ENCODE results near the gene LMBR1.
A peak's percentile ranks its signal among the peaks of the same experiment; 100 is the strongest.
"Not testable (repeated sequence)": the region's sequence is repeated elsewhere in the genome, so short reads cannot be mapped to it uniquely, and the experiment has no call there.

The LMBR1 gene

DNA sequence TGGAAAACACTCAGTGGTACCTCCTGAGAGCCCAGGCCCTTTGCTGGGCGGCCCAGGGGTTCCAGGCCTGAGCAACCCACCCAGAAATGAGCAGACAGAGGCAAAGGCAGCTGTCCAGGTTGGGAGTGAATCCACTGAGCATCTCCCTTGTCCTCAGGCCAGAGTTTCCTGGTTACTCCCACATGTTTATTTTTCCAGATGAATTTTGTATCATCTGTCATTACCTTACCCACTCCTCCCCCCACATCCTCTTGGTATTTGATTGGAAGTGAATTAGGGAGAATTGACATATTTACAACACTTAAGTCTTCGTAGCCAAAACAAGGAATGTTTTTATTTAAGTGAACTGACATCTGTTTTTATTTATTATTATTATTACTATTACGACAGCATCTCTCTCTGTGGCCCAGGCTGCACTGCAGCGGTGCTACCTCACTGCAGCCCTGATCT lies 13.2 kb upstream of the LMBR1 start:
- no peak for DNase-seq (ENCODE audit: low read depth)

DNA sequence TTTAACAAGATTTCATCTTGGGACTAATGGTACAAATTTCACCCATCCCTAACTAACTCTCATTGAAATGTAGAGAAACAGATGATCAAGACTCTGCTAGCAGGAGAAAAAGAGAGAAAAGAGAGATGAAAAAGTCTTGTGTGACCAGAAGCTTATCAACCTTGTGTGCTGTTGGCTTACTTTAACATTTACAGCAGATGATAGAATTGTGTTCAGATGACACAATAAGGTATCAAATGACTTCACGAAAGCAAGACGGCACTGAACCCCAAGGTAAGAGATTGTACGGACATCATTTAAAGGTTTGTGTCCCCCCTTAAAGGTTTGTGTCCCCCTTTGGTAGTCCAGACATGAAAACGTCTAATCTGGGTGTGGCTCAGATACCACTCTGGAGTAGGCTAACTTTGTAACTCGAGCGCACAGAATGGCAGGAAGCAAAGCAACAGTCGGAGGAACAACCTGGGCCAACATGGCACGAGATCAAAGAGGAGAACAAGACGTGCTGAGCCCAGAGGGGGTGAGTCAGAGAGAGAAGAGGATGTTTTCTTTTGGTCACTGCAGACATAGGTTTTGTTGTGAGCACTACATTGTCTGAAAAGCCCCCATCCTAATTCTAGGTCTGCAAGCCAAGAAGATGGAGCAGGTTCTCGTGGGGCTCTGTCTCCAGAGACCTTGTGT lies 10.4 kb upstream of the LMBR1 start:
- no peak for DNase-seq (ENCODE audit: low read depth)

DNA sequence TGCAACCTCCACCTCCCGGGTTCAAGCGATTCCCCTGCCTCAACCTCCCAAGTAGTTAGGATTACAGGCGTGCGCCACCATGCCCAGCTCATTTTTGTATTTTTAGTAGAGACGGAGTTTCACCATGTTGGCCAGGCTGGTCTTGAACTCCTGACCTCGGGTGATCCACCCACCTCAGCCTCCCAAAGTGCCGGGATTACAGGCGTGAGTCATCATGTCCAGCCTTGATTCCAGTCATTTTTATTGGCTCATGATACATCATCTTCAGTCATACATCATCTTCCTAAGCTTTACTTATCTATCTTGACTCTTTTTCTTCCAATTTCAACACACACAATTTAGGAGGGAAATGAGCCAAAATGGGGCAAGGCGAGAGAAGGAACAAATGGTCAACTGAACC lies 7.1 kb upstream of the LMBR1 start:
- DNase-seq (ENCODE audit: low read depth) = not testable (repeated sequence)

DNA sequence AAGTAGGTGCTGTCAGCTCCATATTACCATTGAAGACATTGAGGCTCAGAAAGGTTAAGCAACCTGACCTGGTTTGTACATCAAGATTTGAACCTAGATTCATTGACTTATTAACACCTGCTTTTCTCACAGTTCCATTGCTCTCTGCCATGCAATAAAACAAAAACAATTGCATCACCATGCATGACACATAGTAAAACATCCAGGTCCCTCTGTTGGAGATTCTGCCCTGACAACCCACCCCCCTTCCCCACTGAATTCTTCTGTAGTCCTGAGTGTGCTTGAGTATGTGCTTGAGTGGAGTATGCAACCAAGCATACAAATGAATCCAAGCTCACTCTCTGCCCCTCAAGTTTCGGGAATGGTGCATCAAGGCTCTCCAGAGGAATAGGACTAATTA lies 6.0 kb upstream of the LMBR1 start:
- no peak for DNase-seq (ENCODE audit: low read depth)

DNA sequence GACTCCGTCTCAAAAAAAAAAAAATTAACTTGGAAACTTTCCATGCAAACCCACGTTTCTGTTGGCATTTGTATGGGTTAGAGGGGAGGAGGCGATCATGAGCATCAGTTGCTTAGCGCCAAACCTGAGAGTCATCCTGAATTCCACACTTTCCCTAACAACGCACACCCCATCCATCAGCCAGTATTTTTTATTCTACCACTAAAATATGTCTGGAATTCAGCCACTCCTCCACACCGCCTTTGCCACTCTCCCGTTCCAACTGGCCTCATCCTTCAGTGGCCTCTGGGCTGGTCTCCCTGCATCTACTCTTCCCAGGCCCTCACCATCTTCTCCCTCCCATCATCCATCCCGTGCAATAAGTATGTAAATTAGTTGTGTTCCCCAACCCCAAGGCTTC lies 4.7 kb upstream of the LMBR1 start:
- no peak for DNase-seq (ENCODE audit: low read depth)

DNA sequence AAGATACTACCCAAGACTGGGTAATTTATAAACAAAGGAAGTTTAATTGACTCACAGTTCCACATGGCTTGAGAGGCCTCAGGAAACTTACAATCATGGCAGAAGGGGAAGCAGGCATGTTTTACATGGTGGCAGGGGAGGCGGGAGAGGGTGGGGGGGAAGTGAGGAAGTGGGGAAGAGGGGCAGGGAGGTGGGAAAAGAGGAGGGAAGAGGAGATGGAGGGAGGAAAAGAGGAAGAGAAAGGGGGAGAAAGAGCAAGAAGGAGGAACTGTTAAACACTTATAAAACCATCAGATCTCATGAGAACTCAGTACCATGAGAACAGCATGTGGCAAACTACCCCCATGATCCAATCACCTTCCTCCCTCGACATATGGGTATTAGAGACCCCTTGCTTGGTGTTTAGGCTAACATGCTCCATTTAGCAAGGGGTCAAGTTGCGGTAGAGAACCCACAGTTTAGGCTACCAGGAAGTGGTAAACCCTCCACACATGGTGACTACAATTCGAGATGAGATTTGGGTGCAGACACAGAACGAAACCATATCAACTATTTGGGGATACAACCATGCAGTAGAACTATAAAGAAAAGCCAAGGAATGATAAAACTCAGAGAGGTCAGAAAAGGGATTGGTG lies 3.5 kb upstream of the LMBR1 start:
- DNase-seq (ENCODE audit: low read depth) = no peak

DNA sequence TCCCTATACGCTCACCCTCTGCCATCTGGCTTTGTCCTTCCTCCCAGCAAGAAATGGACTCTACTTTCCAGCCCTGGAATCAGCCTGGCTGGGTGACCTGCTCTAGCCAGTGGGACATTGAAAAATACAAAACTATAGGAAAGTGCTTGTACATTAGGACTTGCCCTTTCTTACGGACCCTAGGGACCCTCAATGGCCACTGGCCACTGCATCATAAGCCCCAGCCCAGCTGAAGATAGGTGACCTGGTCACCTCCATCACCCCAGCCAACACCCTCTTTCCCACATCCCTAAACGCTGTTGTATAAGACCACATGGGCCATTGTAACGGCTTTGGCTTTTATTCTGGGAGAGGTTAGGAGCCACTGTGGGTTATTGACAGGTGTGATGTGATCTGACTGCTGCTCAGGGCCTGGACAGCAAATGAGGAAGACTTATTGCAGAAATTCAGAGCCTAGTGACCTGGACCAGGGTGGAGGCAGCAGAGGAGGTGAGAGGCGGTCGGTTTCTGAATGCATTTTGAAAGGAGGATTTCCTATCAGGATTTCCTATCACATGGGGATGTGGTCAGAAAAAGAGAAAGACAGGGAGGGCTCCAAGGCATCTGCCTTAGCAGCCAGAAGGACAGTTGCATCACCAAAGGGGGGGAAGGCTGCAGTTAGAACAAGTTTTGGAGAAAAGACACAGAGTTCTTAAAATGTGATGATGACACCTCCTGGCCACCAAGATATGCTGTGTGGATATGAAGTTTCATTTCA lies 2.2 kb upstream of the LMBR1 start:
- no peak for DNase-seq (ENCODE audit: low read depth)

DNA sequence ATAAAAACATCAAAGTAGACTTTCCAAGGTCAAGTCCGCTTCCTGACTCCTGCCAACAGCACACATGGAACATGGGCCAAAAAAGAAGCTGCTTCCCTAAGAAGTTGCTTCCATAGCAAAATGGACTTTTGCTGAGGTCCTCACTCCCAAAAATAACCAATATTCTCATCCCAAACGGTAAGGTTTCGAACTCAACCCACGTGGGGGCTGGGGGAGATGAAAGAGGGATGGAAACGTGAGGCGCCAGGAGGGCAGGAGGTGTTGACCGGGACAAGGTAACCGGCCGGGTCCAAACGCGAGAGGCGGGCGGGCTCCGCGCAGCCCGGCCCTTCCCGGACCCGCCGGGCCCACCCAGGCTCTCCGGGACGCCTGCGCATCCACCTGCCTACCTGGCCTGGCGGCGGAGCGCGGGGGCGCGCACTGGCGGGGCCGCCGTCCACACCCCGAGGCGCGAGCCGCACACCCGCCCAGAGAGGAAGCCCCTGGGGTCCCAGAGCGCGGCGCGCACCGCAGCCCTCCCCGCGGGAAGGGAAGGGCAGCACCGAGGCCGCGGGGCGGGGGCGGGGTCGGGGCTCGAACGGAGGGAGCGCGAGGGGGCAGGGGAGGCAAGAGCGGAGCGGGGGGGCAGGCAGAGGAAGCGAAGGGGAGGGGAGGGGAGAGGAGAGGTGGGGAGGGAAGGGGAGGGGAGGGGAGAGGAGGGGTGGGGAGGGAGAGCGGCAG lies 742 bp downstream of the LMBR1 start:
- peak; percentile 46 for DNase-seq (ENCODE audit: low read depth)

DNA sequence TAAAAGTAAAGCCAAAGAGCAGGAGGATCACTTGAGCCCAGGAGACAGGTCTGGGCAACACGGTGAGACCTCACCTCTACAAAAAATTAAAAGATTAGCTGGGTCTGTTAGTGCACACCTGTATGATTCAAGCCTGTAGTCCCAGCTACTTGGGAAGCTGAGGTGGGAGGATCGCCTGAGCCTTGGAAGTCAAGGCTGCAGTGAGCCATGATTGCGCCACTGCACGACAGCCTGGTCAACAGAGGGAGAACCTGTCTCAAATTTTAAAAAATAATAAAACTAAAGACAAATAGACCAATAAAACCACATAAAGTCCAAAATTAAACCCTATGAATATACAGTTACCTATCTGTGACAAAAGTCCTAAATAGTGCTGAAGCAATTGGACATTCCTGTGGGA lies 3.2 kb downstream of the LMBR1 start:
- no peak for DNase-seq (ENCODE audit: low read depth)

DNA sequence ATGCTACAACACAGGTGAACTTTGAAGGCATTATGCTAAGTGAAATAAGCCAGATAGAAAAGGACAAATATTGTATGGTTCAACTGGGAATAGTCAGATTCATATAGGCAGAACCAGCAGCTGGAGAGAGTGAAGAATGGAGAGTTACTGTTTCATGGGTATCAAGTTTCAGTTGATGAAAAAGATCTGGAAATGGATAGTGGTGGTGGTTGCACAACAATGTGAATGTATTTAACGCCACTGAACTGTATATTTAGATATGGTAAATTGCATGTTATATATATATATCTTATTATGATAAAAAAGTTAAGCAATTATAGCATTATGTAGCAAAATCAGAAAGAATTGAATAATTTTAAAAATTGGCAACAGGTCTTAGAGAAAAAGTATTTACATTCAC lies 3.9 kb downstream of the LMBR1 start:
- no peak for DNase-seq (ENCODE audit: low read depth)

DNA sequence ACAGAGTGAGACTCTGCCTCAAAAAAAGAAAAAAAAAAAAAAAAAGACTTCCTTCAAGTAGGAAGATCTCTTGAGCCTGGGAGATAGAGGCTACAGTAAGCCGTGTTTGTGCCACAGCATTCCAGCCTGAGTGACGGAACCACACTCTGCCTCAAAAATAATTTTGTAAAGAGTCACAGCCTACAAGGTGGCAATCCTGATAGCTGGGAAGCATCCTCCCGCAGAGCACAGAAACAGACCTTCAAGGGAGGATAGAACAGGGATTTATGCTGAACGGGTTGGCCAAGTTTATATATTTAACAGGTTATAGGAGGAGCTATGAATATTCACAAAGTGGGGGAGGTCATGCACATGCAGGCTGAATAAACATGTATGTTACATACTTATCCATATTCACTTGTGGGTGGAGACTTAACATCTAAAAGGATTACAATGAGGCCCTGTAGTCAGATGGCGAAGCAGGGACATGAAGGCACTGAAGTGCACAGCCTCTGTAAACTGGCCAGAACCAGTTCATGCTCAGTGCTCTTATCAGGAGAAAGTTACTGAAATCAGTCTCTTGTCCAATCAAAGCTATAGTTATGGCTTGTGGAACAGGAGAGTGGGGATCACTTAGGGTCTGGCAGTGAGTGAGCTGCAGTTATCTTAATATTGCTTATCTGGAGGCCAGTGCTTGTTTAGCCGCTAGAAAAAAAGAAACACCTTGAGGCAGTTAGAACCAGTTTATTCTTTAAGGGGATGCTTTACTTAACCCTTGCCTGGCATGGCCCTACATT lies 6.8 kb downstream of the LMBR1 start:
- no peak for DNase-seq (ENCODE audit: low read depth)

DNA sequence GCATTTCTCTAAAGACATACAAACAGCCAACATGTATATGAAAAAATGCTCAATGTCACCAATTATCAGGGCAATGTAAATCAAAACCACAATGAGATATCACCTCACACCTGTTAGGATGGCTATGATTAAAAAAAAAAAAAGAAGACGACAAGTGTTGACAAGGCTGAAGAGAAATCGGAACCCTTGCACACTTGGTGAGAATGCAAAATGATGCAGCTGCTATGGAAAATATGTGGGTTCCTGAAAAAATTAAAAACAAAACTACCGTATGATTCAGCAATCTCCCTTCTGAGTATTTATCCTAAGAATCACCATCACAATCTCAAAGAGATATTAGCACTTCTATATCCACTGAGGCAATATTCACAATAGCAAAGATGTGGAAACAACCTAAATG lies 11.3 kb downstream of the LMBR1 start:
- DNase-seq (ENCODE audit: low read depth) = no peak

DNA sequence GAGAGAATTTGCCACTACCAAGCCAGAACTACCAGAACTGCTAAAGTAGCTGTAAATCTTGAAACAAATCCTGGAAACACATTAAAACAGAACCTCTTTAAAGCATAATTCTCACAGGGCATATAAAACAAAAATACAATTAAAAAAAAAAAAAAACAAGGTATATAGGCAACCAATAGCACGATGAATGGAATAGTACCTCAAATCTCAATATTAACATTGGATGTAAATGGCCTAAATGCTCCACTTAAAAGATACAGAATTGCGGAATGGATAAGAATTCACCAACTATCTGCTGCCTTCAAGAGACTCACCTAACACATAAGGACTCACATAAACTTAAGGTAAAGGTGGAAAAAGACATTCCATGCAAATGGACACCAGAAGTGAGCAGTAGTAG lies 17.2 kb downstream of the LMBR1 start:
- no peak for DNase-seq (ENCODE audit: low read depth)

DNA sequence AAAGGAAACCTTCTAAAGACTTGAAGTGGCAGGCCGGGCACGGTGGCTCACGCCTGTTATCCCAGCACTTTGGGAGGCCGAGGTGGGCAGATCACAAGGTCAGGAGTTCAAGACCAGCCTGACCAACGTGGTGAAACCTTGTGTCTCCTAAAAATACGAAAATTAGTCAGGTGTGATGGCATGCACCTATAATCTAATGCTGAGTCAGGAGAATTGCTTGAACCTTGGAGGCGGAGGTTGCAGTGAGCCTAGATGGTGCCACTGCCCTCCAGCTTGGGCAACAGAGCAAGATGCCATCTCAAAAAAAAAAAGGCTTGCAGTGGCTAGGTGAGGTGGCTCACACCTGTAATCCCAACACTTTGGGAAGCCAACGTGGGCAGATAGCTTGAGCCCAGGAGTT lies 24.6 kb downstream of the LMBR1 start:
- DNase-seq (ENCODE audit: low read depth) = not testable (repeated sequence)

DNA sequence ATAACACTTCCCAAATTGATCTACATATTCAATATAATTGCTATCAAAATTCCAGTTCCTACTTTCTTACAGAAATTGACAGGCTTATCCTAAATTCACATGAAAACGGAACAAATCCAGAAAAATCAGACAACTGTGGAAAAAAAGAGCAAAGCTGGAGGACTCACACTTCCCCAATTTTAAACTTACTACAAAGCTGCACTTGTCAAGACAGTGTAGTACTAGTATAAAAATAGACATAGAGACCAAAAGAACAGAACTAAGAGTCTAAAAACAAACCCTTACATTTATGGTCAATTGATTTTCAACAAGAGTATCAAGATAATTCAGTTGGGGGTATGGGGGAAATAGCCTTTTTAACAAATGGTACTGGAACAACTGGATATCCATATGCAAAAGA lies 27.5 kb downstream of the LMBR1 start:
- no peak for DNase-seq (ENCODE audit: low read depth)

DNA sequence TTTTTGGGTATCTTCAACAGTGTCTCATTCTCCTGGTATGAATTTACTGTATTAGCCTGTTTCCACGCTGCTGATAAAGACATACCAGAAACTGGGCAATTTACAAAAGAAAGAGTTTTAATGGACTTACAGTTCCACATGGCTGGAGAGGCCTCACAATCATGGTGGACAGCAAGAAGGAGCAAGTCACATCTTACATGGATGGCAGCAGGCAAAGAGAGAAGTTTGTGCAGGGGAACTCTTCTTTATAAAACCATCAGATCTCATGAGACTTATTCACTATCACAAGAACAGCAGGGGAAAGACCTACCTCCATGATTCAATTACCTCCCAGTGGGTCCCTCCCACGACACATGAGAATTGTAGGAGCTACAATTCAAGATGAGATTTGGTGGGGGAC lies 31.0 kb downstream of the LMBR1 start:
- not testable (repeated sequence) for DNase-seq (ENCODE audit: low read depth)

DNA sequence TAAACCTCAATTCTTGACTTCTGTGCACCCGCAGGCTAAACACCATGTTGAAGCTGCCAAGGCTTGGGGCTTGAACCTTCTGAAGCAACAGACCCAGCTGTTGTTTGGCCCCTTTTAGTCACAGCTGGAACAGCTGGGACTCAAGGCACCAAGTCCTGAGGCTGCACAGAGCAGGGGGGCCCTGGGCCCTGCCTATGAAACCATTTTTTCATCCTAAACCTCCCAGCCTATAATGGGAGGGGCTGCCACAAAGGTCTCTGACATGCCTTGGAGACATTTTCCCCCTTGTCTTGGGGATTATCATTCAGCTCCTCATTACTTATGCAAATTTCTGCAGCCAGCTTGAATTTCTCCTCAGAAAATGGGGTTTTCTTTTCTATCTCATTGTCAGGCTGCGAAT lies 31.8 kb downstream of the LMBR1 start:
- no peak for DNase-seq (ENCODE audit: low read depth)

DNA sequence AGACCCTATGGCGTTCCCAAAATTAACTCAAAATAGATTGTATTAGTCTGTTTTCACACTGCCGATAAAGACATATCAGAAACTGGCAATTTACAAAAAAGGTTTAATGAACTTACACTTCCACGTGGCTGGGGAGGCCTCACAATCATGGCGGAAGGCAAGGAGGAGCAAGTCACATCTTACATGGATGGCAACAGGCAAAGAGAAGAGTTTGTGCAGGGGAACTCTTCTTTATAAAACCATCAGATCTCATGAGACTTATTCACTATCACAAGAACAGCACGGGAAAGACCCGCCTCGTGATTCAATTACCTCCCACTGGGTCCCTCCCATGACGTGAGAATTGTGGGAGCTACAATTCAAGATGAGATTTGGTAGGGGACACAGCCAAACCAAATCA lies 32.9 kb downstream of the LMBR1 start:
- not testable (repeated sequence) for DNase-seq (ENCODE audit: low read depth)

DNA sequence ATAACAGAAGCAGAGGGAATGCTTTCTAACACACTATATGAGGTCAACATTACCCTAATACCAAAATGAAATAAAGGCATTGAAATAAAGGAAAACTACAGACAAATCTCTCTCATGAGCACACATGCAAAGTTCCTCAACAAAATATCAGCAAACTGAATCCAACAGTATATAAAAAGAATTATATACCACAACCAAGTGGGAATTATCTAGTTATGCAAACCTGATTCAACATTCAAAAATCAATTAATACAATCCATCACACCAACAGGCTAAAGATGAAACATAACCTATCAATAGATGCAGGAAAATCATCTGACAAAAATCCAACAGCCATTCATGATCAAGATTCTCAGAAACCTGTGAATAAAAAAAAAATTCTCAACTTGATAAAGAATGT lies 34.5 kb downstream of the LMBR1 start:
- no peak for DNase-seq (ENCODE audit: low read depth)

DNA sequence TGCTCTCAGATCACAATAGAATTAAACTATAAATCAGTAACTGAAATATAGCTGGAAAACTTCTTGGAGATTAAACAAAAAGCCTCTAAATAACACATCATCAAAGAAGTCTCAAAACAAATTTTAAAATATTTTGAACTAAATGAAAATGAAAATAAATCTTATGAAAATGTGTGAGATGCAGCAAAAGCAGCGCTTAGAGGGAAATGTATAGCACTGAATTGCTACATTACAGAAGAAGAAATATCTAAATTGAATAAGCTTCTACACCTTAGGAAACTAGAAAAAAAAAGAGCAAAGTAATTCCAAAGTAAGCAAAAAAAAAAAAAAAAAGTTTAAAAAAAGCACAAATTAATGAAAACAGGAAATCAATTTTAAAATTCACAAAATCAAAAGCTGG lies 35.2 kb downstream of the LMBR1 start:
- DNase-seq (ENCODE audit: low read depth) = no peak

DNA sequence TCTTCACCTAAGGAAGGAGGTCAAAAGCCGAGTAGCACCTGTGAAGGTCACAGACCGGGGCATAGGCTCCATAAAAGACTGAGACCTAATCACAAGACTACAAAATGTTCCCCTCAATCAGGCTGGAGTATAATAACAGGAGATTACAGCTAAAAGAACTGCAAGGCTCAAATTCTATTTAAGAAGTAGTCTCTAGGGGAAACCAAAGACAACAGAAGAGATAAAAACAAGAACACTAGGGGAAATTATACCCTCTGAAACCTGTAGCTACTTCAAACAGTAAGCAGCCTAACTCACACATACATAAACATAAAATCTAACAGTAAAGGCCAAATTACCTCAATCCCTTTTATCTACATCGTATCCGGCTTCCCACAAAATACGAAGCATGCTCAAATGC lies 38.3 kb downstream of the LMBR1 start:
- no peak for DNase-seq (ENCODE audit: low read depth)

DNA sequence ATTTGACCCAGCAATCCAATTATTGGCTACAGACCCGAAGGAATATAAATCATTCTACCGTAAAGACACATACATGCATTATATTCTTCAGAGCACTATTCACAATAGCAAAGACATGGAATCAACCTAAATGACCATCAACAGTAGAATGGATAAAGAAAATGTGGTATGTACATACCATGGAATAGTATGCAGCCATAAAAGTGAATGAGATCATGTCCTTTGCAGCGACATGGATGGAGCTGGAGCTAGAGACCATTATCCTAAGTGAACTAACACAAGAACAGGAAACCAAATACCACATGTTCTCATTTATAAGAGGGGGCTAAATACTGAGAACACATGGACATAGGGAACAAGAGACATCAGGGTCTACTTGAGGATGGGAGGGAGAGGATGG lies 44.0 kb downstream of the LMBR1 start:
- no peak for DNase-seq (ENCODE audit: low read depth)
